NCI-H146 treated with DMSO at 0.1 percent for 48 hours (cell line): ENCODE data around the gene DPYSL4.
"Not testable (repeated sequence)": the region's sequence is repeated elsewhere in the genome, so short reads cannot be mapped to it uniquely, and the experiment has no call there.

ENCODE experiments used
- DNase-seq: peaks from one replicate; lab custom pipeline; 2025; ENCODE audit not compliant: unreplicated experiment; lab: John Stamatoyannopoulos, UW

Gene DPYSL4

GRCh38 chr10:132205650-132206376 lies 19.1 kb downstream of the DPYSL4 start:
- no peak for DNase-seq

GRCh38 chr10:132206377-132206745 lies 19.6 kb downstream of the DPYSL4 start:
- no peak for DNase-seq

- no peak for DNase-seq
Measured at GRCh38 chr10:132206806-132207535, 20.2 kb downstream of the DPYSL4 start.

GRCh38 chr10:132207536-132208461 lies 21.1 kb downstream of the DPYSL4 start:
- no peak for DNase-seq

GRCh38 chr10:132208462-132209050 lies 21.8 kb downstream of the DPYSL4 start:
- DNase-seq, result no peak

- no peak for DNase-seq
Measured at GRCh38 chr10:132209130-132209529, 22.4 kb downstream of the DPYSL4 start.

- no peak for DNase-seq
Measured at GRCh38 chr10:132209978-132210530, 23.3 kb downstream of the DPYSL4 start.

GRCh38 chr10:132210766-132211165 lies 24.0 kb downstream of the DPYSL4 start:
- no peak for DNase-seq

GRCh38 chr10:132211246-132211645 lies 24.5 kb downstream of the DPYSL4 start:
- DNase-seq, result no peak

- no peak for DNase-seq
Measured at GRCh38 chr10:132212816-132213215, 26.1 kb downstream of the DPYSL4 start.

- no peak for DNase-seq
Measured at GRCh38 chr10:132213917-132214316, 27.2 kb downstream of the DPYSL4 start.

GRCh38 chr10:132216441-132216840 lies 29.7 kb downstream of the DPYSL4 start:
- DNase-seq, result not testable (repeated sequence)

- DNase-seq, result no peak
Measured at GRCh38 chr10:132219486-132219885, 32.7 kb downstream of the DPYSL4 start.

- no peak for DNase-seq
Measured at GRCh38 chr10:132220061-132220460, 33.3 kb downstream of the DPYSL4 start.

- not testable (repeated sequence) for DNase-seq
Measured at GRCh38 chr10:132220996-132221395, 34.2 kb downstream of the DPYSL4 start.

- no peak for DNase-seq
Measured at GRCh38 chr10:132222726-132223125, 36.0 kb downstream of the DPYSL4 start.

GRCh38 chr10:132223156-132223590 lies 36.4 kb downstream of the DPYSL4 start:
- DNase-seq, result no peak

GRCh38 chr10:132223611-132224342 lies 37.0 kb downstream of the DPYSL4 start:
- no peak for DNase-seq

- DNase-seq, result no peak
Measured at GRCh38 chr10:132224343-132225072, 37.8 kb downstream of the DPYSL4 start.
